NCI-H2029 treated with DMSO at 0.1 percent for 48 hours (cell line): ENCODE data around the gene ANKRD36.
"Not testable (repeated sequence)": the region's sequence is repeated elsewhere in the genome, so short reads cannot be mapped to it uniquely, and the experiment has no call there.

Experiments used
- DNase-seq: peaks from one replicate; lab custom pipeline; 2025; lab: John Stamatoyannopoulos, UW

ANKRD36 gene

DNA sequence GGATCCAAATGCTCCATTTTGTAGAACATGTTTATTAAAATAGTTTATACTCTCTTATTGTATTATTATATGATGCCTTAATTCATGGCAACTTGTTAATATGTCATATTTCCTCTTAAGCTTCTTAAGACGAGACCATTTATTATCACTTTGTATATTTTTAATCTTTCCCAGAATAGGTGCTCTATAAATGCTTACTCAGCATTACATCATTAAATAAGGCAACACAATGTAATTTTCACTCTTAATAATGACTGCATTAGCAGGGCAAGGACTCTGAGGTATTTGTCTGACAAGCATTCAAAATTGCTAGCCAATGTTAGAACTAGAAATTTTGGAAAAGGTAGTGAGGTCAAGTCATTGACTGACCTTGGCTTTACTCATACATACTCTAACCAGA is 180.7 kb downstream of the ANKRD36 start:
- DNase-seq, result not testable (repeated sequence)
